ENCODE measurements around the gene BTBD10. TPM values are rescaled to one million over a fixed set of nuclear protein-coding genes. Genes with fewer than 3 reads are reported as not detected.
"Not testable (repeated sequence)": the region's sequence is repeated elsewhere in the genome, so short reads cannot be mapped to it uniquely, and the experiment has no call there.

The BTBD10 gene
- total RNA-seq, 6 experiments from 2014 or later = 4.8 to 11.0 (median 7.3) TPM

DNA sequence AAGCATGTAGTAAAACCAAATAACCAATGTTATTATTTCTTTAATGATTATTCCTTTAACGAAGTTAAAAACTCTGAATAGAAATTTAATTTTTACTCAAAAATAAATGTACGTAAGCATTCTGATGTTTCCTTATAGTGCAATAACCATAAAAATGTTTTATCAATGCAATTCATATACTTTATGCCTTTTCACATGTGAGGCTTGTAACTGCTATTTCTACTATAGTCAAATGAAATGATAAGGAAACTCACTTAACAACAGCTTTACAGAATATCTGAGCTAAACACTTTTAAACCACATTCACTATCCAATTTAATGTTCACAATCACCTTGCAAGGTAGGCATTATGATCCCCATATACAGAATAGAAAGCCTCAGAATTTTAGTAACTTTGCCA, 17.4 kb downstream of the BTBD10 start:
- DNase-seq (no peak), ATAC-seq (no peak)
- no peaks in the 10 kb centered on the region for H3K36me3 ChIP-seq
- WGBS (ENCODE audit: insufficient coverage, low coverage, low lambda C conversion rate, missing lambda C conversion rate) = 98% methylated on average over 2 of the region's 2 CpGs
- no peak overlapping the region for H3K4me3 ChIP-seq
- H3K4me1 ChIP-seq = peaks cover 0 to 9% (median 2%) of the 10 kb centered on the region in 4 donors
- no peak for TF ChIP-seq CTCF (IDR thresholded peaks at IDR 0.05)
- TF ChIP-seq POLR2A (IDR thresholded peaks at IDR 0.05) = no peak
- intact Hi-C loops (cut with DNase I) = no loop called here
- no peak overlapping the region for H3K27ac ChIP-seq
- no peaks in the 10 kb centered on the region for H3K9me3 ChIP-seq
- H3K27me3 ChIP-seq = no peaks in the 10 kb centered on the region

- TF ChIP-seq POLR2A (IDR thresholded peaks at IDR 0.05) = no peak
- H3K27ac ChIP-seq = no peak overlapping the region
- no peaks in the 10 kb centered on the region for H3K4me1 ChIP-seq
- no peaks in the 10 kb centered on the region for H3K27me3 ChIP-seq
- intact Hi-C loops (cut with DNase I) = no loop called here
- DNase-seq (no peak), ATAC-seq (peak; percentile 76 to 98 (median 94))
- no peaks in the 10 kb centered on the region for H3K9me3 ChIP-seq
- H3K36me3 ChIP-seq = no peaks in the 10 kb centered on the region
- H3K4me3 ChIP-seq = peak overlapping the region in 1 of 3 donors; percentile 7
- WGBS (ENCODE audit: insufficient coverage, low coverage, low lambda C conversion rate, missing lambda C conversion rate) = 35% methylated on average over 8 of the region's 8 CpGs
These were observed 22.7 kb downstream of the BTBD10 start for GRCh38 chr11:13440100-13440855.

DNA sequence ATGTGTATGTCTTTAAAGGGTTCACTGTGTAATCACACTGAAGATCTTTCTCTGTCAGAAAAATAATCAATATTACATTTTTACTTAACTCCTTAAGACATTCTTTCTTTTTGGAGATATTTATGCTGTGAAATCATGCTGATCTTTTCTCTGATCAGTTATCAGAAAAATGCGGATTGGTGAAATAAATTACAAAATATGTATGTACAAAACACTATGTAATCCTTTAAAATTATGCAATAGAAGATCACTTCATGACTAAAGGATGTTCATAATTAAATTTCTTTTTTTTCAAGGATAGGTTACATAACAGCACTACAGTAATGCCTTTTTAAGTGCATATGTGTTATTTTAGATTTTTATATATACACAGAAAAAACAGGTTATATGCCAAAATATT, 24.7 kb downstream of the BTBD10 start:
- 89% methylated on average over 1 of the region's 1 CpG for WGBS (ENCODE audit: insufficient coverage, low coverage, low lambda C conversion rate, missing lambda C conversion rate)
- Histone ChIP-seq H3K4me3 (no peak overlapping the region), H3K9me3 (no peaks in the 10 kb centered on the region), H3K4me1 (no peaks in the 10 kb centered on the region), H3K27ac (no peak overlapping the region), H3K27me3 (no peaks in the 10 kb centered on the region), H3K36me3 (no peaks in the 10 kb centered on the region)
- ATAC-seq (no peak), DNase-seq (no peak)
- intact Hi-C loops (cut with DNase I) = no loop called here
- TF ChIP-seq POLR2A (IDR thresholded peaks at IDR 0.05) = no peak
- no peak for TF ChIP-seq CTCF (IDR thresholded peaks at IDR 0.05)

DNA sequence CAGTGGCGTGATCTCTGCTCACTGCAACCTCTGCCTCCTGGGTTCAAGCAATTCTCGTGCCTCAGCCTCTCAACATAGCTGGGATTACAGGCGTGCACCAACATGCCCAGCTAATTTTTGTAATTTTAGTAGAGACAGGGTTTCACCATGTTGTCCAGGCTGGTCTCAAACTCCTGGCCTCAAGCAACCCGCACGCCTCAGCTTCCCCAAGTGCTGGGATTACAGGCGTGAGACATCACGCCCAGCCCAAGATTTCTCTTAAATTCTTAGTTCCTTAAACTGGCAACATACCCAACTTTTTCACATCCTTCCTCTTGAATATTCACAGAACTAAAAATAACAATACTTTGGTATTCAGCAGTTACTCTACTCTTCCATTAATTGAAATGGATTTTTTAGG, 26.2 kb downstream of the BTBD10 start:
- H3K4me1 ChIP-seq; DNase-seq; intact Hi-C loops (cut with DNase I); ATAC-seq; H3K4me3 ChIP-seq; H3K9me3 ChIP-seq; H3K27ac ChIP-seq; H3K36me3 ChIP-seq; H3K27me3 ChIP-seq: not testable (repeated sequence)
- WGBS (ENCODE audit: insufficient coverage, low coverage, low lambda C conversion rate, missing lambda C conversion rate) = 90% methylated on average over 7 of the region's 7 CpGs

GRCh38 chr11:13434247-13435205, 28.5 kb downstream of the BTBD10 start:
- no peaks in the 10 kb centered on the region for H3K9me3 ChIP-seq
- peak in 1 of 4 donors; percentile 32 for ATAC-seq
- no peaks in the 10 kb centered on the region for H3K4me1 ChIP-seq
- WGBS (ENCODE audit: insufficient coverage, low coverage, low lambda C conversion rate, missing lambda C conversion rate) = 90% methylated on average over 5 of the region's 6 CpGs
- no peaks in the 10 kb centered on the region for H3K36me3 ChIP-seq
- H3K4me3 ChIP-seq = no peak overlapping the region
- no peak for DNase-seq
- intact Hi-C loops (cut with DNase I) = no loop called here
- H3K27ac ChIP-seq = no peak overlapping the region
- TF ChIP-seq POLR2A (IDR thresholded peaks at IDR 0.05) = no peak
- TF ChIP-seq CTCF (IDR thresholded peaks at IDR 0.05) = no peak
- no peaks in the 10 kb centered on the region for H3K27me3 ChIP-seq
